IMR-90 (cell line): ENCODE measurements around the gene DCN. TPM values are rescaled to one million over a fixed set of nuclear protein-coding genes. Genes with fewer than 3 reads are reported as not detected.

Experiments used
- ATAC-seq: fragments of 200-7000 bp; cut with Tn5 transposase; 2 replicates; pipeline ENCODE4 v1.9.1; 2020; ENCODE audit warnings: low read depth, mild to moderate bottlenecking, moderate library complexity
- BruUV-seq: library from RNA; stranded (reverse); fragments of 400-500 nt; replicated peaks from 2 replicates; lab custom pipeline; 2021; lab: Mats Ljungman, UMichigan
- CTCF ChIA-PET: fragments of 300-600 bp; formaldehyde crosslinking; extraction: SDS; loops from one replicate; lab custom pipeline; 2021; ENCODE audit warnings: antibody characterized with exemption; lab: Yijun Ruan, JAX
- POLR2A ChIA-PET: fragments of 300-600 bp; sonication (Branson Sonifier 250); formaldehyde crosslinking; loops from one replicate; lab custom pipeline; 2022; ENCODE audit warnings: antibody characterized with exemption; ENCODE audit not compliant: unreplicated experiment; lab: Charles Lee
- DNase-seq: peaks from one replicate; pipeline ENCODE4 v3.0.0; 2013
- H2AFZ ChIP-seq: replicated peaks from 2 replicates; pipeline ENCODE3; 2013; ENCODE audit warnings: low read length, mild to moderate bottlenecking; ENCODE audit not compliant: poor library complexity
- H2AK5ac ChIP-seq: 2 replicates; pipeline ENCODE4 v1.6.1; 2013; ENCODE audit warnings: low read depth, low read length, inconsistent platforms
- H2AK9ac ChIP-seq: replicated peaks from 2 replicates; pipeline ENCODE3; 2013; ENCODE audit warnings: mild to moderate bottlenecking, low read depth, low read length, moderate library complexity; ENCODE audit not compliant: poor library complexity
- H2BK120ac ChIP-seq: 2 replicates; pipeline ENCODE4 v1.6.1; 2013; ENCODE audit warnings: low read depth, low read length, inconsistent platforms
- H2BK15ac ChIP-seq: 3 replicates; pipeline ENCODE4 v1.6.1; 2013; ENCODE audit warnings: low read depth, low read length, inconsistent platforms
- H2BK20ac ChIP-seq: 2 replicates; pipeline ENCODE4 v1.6.1; 2013; ENCODE audit warnings: low read depth, mild to moderate bottlenecking, inconsistent platforms, low read length, moderate library complexity
- H2BK5ac ChIP-seq: 2 replicates; pipeline ENCODE4 v1.6.1; 2013; ENCODE audit warnings: mild to moderate bottlenecking, low read depth, low read length, inconsistent platforms; ENCODE audit not compliant: poor library complexity, severe bottlenecking
- H3K14ac ChIP-seq: replicated peaks from 2 replicates; pipeline ENCODE4 v1.6.1; 2013; ENCODE audit warnings: low read depth, low read length, inconsistent platforms
- H3K18ac ChIP-seq: 2 replicates; pipeline ENCODE4 v1.6.1; 2013; ENCODE audit warnings: low read depth, low read length, control low read depth
- H3K23ac ChIP-seq: 2 replicates; pipeline ENCODE4 v1.6.1; 2013; ENCODE audit warnings: low read depth, low read length, inconsistent platforms
- H3K27ac ChIP-seq: 2 replicates; pipeline ENCODE4 v1.5.1; 2013; ENCODE audit warnings: mild to moderate bottlenecking, control low read depth, low read length; ENCODE audit not compliant: insufficient read depth
- H3K27me3 ChIP-seq: 2 replicates; pipeline ENCODE4 v1.6.1; 2013; ENCODE audit warnings: low read length; ENCODE audit not compliant: control insufficient read depth, insufficient read depth
- H3K36me3 ChIP-seq: 2 replicates; pipeline ENCODE4 v1.6.1; 2013; ENCODE audit warnings: low read length, mixed read lengths; ENCODE audit not compliant: control insufficient read depth, insufficient read depth
- H3K4ac ChIP-seq: 2 replicates; pipeline ENCODE4 v1.6.1; 2013; ENCODE audit warnings: low read depth, low read length, inconsistent platforms
- H3K4me1 ChIP-seq: 2 replicates; pipeline ENCODE4 v1.6.1; 2013; ENCODE audit warnings: low read length, mixed read lengths; ENCODE audit not compliant: control insufficient read depth, insufficient read depth
- H3K4me2 ChIP-seq: 2 replicates; pipeline ENCODE4 v1.6.1; 2013; ENCODE audit warnings: low read depth, mild to moderate bottlenecking, control low read depth, low read length, moderate library complexity
- H3K4me3 ChIP-seq: 2 replicates; pipeline ENCODE4 v1.5.1; 2013; ENCODE audit warnings: low read depth, mild to moderate bottlenecking, control low read depth, low read length, moderate library complexity; ENCODE audit not compliant: insufficient read depth
- H3K56ac ChIP-seq: 2 replicates; pipeline ENCODE4 v1.6.1; 2013; ENCODE audit warnings: low read length, inconsistent platforms; ENCODE audit not compliant: insufficient read depth; ENCODE audit errors: extremely low read depth
- H3K79me1 ChIP-seq, 2 experiments: 2 replicates each; pipeline ENCODE4 v1.6.1; 2013; ENCODE audit warnings: low read length in 2 of 2, inconsistent platforms in 1 of 2, low read depth in 1 of 2
- H3K9ac ChIP-seq: 2 replicates; pipeline ENCODE4 v1.6.1; 2013; ENCODE audit warnings: low read depth, low read length, control low read depth
- H3K9me1 ChIP-seq: 2 replicates; pipeline ENCODE4 v1.6.1; 2013; ENCODE audit warnings: low read length, inconsistent platforms; ENCODE audit not compliant: insufficient read depth
- H3K9me3 ChIP-seq: 2 replicates; pipeline ENCODE4 v1.6.1; 2013; ENCODE audit warnings: low read length; ENCODE audit not compliant: control insufficient read depth, insufficient read depth
- H4K20me1 ChIP-seq: 2 replicates; pipeline ENCODE4 v1.6.1; 2013; ENCODE audit warnings: low read length, inconsistent platforms; ENCODE audit not compliant: insufficient read depth
- H4K5ac ChIP-seq: 2 replicates; pipeline ENCODE4 v1.6.1; 2013; ENCODE audit warnings: mild to moderate bottlenecking, low read depth, low read length, control low read depth
- H4K8ac ChIP-seq, 2 experiments: 2 replicates each; pipeline ENCODE4 v1.6.1; 2013; ENCODE audit warnings: low read depth in 2 of 2, low read length in 2 of 2, control low read depth in 1 of 2, inconsistent platforms in 1 of 2
- H4K91ac ChIP-seq: 2 replicates; pipeline ENCODE4 v1.6.1; 2013; ENCODE audit warnings: low read depth, low read length, inconsistent platforms; ENCODE audit not compliant: insufficient read depth
- CHD1 ChIP-seq: IDR thresholded peaks from 2 replicates; pipeline ENCODE4 v1.6.1; 2012; ENCODE audit warnings: low read depth, low read length, improper control_type of control experiment
- FOS ChIP-seq: fragments of 150-350 bp; IDR thresholded peaks from 2 replicates; pipeline ENCODE4 v1.6.1; 2016; ENCODE audit warnings: low read depth, low read length
- MAZ ChIP-seq: IDR thresholded peaks from 2 replicates; pipeline ENCODE4 v1.6.1; 2012; ENCODE audit warnings: low read depth, mild to moderate bottlenecking, low read length, improper control_type of control experiment, moderate library complexity, borderline replicate concordance
- MXI1 ChIP-seq: IDR thresholded peaks from 2 replicates; pipeline ENCODE4 v1.6.1; 2012; ENCODE audit warnings: low read depth, mild to moderate bottlenecking, low read length, moderate library complexity, borderline replicate concordance
- NFE2L2 ChIP-seq: fragments of 150-350 bp; IDR thresholded peaks from 2 replicates; pipeline ENCODE4 v1.6.1; 2016; ENCODE audit warnings: low read depth, mild to moderate bottlenecking, low read length
- RAD21 ChIP-seq: IDR thresholded peaks from 2 replicates; pipeline ENCODE4 v1.6.1; 2012; ENCODE audit warnings: low read length, improper control_type of control experiment
- RCOR1 ChIP-seq: IDR thresholded peaks from 2 replicates; pipeline ENCODE4 v1.6.1; 2012; ENCODE audit warnings: mild to moderate bottlenecking, low read length, improper control_type of control experiment; ENCODE audit not compliant: insufficient replicate concordance
- RFX5 ChIP-seq: IDR thresholded peaks from 2 replicates; pipeline ENCODE4 v1.8.0; 2012; ENCODE audit warnings: low read depth, mild to moderate bottlenecking, low read length, moderate library complexity
- WGBS, 2 experiments: methylation state at CpG; one replicate each; pipeline versions ENCODE4 v1.1.5 to v1.1.7; 2013; ENCODE audit warnings: missing lambda C conversion rate in 2 of 2; ENCODE audit not compliant: insufficient read length in 1 of 2; ENCODE audit errors: extremely low coverage in 2 of 2; 5-methylcytosine and 5-hydroxymethylcytosine counted together
- dilution Hi-C: fragments of 300-500 bp; cut with HindIII; formaldehyde crosslinking; loops from one replicate; pipeline ENCODE4 v1.14.3; 2018; ENCODE audit warnings: low sequenced_read_pairs; ENCODE audit not compliant: unreplicated experiment
- in situ Hi-C: fragments of 300-500 bp; cut with MboI; formaldehyde crosslinking; loops from 3 replicates; pipeline ENCODE4 v1.14.3; 2019; ENCODE audit warnings: low sequenced_read_pairs, inconsistent platforms, mixed read lengths
- intact Hi-C: fragments of 100-400 bp; cut with micrococcal nuclease; formaldehyde crosslinking; loops from 2 replicates; pipeline ENCODE4 v1.10.0; 2022
- polyA plus RNA-seq, 3 experiments: library from polyadenylated mRNA; depleted of rRNA; stranded (reverse); fragments of >200 nt; gene quantifications; 2 replicates each; pipeline ENCODE4 v1.2.3, GENCODE V29; 2012; ENCODE audit warnings: low replicate concordance in 1 of 3
- total RNA-seq: library from RNA; depleted of rRNA; stranded (reverse); fragments of >200 nt; gene quantifications from 2 replicates; pipeline ENCODE4 v1.2.3, GENCODE V29; 2012
- TF ChIP-seq, protein P1 (sequence below): fragments of 150-350 bp; IDR thresholded peaks from 2 replicates; pipeline ENCODE4 v1.6.1; 2017; ENCODE audit warnings: mild to moderate bottlenecking, antibody characterized with exemption, low read length, low read depth
- TF ChIP-seq, protein P2 (sequence below): conservative IDR thresholded peaks from 2 replicates; pipeline ENCODE4 v1.5.1; 2012; ENCODE audit warnings: mild to moderate bottlenecking, low read depth, low read length, improper control_type of control experiment
- TF ChIP-seq, protein P3 (sequence below): fragments of 150-350 bp; IDR thresholded peaks from 2 replicates; pipeline ENCODE4 v1.6.1; 2016; ENCODE audit warnings: low read depth, mild to moderate bottlenecking, low read length, moderate library complexity, borderline replicate concordance

Gene DCN
- total and polyA plus RNA-seq, 2 of the 4 experiments (the other 2 are of a cell fraction): 241 to 965 TPM

DNA sequence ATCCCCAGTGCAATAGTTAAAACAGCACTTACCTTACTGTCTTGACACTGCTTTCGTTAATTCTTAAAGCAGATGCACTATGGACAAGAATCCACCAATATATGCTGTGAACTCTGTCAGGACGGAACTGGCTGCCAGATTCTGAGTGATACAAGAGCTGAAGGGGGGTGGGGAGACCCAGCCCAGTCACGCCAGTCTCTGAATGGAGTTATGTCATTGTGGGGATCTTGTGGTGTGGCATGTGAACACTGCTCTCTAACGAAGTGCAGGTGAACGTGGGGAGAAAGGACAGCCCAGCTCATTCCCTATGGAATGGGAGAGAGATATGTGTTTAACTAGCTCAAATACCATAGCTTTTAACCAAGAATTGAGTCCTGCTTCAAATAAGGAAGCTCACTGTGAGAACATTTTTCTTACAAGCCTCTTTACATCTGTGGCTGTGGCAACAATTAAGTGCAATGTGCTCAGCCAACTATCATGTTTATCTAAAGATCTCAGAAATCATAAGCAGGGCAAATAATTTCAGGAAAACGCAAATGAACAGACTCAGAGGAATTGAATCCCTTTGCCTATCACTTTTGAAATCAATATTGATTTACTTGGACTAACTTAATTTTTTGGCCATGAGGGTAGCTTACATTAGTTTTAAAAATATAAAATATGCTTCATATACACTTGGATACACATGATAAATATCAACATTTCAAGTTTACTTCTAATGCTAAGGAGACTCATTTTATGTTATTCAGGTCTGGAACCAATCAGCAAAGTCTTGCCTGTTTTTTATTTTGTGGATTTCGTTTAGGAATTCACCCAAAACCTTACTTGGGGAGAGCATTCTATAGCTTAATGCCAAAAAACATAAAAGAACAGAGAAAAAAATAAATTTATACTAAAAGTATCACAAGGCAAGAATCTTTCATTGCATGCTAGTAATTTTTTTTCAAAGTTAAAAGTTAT is 71.0 kb downstream of the DCN start, which contains the start of gene LUM:
TSS of gene LUM (minus strand) at position 129 of the 960 bp plus-strand sequence. CDS start 2,515 bp downstream, outside the sequence.
- H3K79me1 ChIP-seq: peaks cover 0 to 17% of the 10 kb centered on the region in 2 experiments; a peak in 2 of 4 replicates
- no peaks in the 10 kb centered on the region for H4K20me1 ChIP-seq
- H4K5ac ChIP-seq: peak within 1 kb of the TSS; percentile 55; the same call in 1 of the 2 replicates
- 43% methylated on average over 1 of the region's 7 CpGs; no CpG with 5 or more reads in 1 of the 2 experiments for WGBS, 2 experiments
- H4K91ac ChIP-seq: peak within 1 kb of the TSS; percentile 67; the same call in 1 of the 2 replicates
- dilution Hi-C loops (no loop called here), in situ Hi-C loops (no loop called here), intact Hi-C loops (loop anchor here (1.0 to 2.0 kb wide), 3 partner anchors 29 to 215 kb away; no protein-coding TSS in a partner anchor)
- no peaks in the 10 kb centered on the region for H3K9me3 ChIP-seq
- H3K9me1 ChIP-seq: no peaks in the 10 kb centered on the region; the same call in 1 of the 2 replicates
- peak within 1 kb of the TSS; percentile 62 for H3K56ac ChIP-seq
- H2AFZ ChIP-seq: peak within 1 kb of the TSS; percentile 90
- ChIA-PET POLR2A (interaction anchor here (0.6 kb wide), 1 partner anchor 455 kb away, joined by 3 read pairs; no protein-coding TSS in a partner anchor), CTCF (interaction anchor here (1.2 kb wide), 2 partner anchors 216 to 238 kb away, joined by 3 read pairs; no protein-coding TSS in a partner anchor)
- no TSS peak for BruUV-seq
- peak within 1 kb of the TSS; percentile 48 for H3K4me3 ChIP-seq
- peak within 1 kb of the TSS; percentile 92 for H3K18ac ChIP-seq
- peak; percentile 69 for DNase-seq
- H3K36me3 ChIP-seq: peaks cover 4% of the 10 kb centered on the region
- peak within 1 kb of the TSS; percentile 77 for H3K23ac ChIP-seq
- H4K8ac ChIP-seq: peak within 1 kb of the TSS; percentile 6 to 82; a peak in 2 of 4 replicates
- no peaks in the 10 kb centered on the region for H3K4me1 ChIP-seq
- peak within 1 kb of the TSS; percentile 58 for H2BK5ac ChIP-seq
- peak within 1 kb of the TSS; percentile 62 for H3K14ac ChIP-seq
- peak within 1 kb of the TSS; percentile 63 for H3K9ac ChIP-seq
- peak within 1 kb of the TSS; percentile 29; the same call in 1 of the 2 replicates for H3K27ac ChIP-seq
- peak within 1 kb of the TSS; percentile 78 for H3K4ac ChIP-seq
- H2BK20ac ChIP-seq: peak within 1 kb of the TSS; percentile 89
- H2BK15ac ChIP-seq: peak within 1 kb of the TSS; percentile 61; the same call in 2 of the 3 replicates
- peak; percentile 67 for ATAC-seq
- H2AK5ac ChIP-seq: no peak within 1 kb of the TSS; the same call in 1 of the 2 replicates
- H2AK9ac ChIP-seq: peak within 1 kb of the TSS; percentile 73
- H3K27me3 ChIP-seq: no peaks in the 10 kb centered on the region
- peak within 1 kb of the TSS; percentile 96 for H3K4me2 ChIP-seq
- peak within 1 kb of the TSS; percentile 92 for H2BK120ac ChIP-seq
- TF ChIP-seq RAD21 (no peak), CHD1 (no peak), RFX5 (no peak), FOS (no peak), MXI1 (no peak), RCOR1 (no peak), NFE2L2 (no peak), MAZ (no peak)
- TF ChIP-seq, protein P1, sequence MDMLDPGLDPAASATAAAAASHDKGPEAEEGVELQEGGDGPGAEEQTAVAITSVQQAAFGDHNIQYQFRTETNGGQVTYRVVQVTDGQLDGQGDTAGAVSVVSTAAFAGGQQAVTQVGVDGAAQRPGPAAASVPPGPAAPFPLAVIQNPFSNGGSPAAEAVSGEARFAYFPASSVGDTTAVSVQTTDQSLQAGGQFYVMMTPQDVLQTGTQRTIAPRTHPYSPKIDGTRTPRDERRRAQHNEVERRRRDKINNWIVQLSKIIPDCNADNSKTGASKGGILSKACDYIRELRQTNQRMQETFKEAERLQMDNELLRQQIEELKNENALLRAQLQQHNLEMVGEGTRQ: no peak
- TF ChIP-seq, protein P2, sequence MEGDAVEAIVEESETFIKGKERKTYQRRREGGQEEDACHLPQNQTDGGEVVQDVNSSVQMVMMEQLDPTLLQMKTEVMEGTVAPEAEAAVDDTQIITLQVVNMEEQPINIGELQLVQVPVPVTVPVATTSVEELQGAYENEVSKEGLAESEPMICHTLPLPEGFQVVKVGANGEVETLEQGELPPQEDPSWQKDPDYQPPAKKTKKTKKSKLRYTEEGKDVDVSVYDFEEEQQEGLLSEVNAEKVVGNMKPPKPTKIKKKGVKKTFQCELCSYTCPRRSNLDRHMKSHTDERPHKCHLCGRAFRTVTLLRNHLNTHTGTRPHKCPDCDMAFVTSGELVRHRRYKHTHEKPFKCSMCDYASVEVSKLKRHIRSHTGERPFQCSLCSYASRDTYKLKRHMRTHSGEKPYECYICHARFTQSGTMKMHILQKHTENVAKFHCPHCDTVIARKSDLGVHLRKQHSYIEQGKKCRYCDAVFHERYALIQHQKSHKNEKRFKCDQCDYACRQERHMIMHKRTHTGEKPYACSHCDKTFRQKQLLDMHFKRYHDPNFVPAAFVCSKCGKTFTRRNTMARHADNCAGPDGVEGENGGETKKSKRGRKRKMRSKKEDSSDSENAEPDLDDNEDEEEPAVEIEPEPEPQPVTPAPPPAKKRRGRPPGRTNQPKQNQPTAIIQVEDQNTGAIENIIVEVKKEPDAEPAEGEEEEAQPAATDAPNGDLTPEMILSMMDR: no peak
- TF ChIP-seq, protein P3, sequence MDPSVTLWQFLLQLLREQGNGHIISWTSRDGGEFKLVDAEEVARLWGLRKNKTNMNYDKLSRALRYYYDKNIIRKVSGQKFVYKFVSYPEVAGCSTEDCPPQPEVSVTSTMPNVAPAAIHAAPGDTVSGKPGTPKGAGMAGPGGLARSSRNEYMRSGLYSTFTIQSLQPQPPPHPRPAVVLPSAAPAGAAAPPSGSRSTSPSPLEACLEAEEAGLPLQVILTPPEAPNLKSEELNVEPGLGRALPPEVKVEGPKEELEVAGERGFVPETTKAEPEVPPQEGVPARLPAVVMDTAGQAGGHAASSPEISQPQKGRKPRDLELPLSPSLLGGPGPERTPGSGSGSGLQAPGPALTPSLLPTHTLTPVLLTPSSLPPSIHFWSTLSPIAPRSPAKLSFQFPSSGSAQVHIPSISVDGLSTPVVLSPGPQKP: no peak
